HG03095 (cell line): ENCODE measurements around the gene CNN2.

Source experiments
- ATAC-seq: cut with Tn5 transposase; IDR thresholded peaks from one replicate; pipeline ENCODE4 v1.9.1; 2021; ENCODE audit warnings: moderate library complexity; ENCODE audit not compliant: unreplicated experiment

The CNN2 gene

DNA sequence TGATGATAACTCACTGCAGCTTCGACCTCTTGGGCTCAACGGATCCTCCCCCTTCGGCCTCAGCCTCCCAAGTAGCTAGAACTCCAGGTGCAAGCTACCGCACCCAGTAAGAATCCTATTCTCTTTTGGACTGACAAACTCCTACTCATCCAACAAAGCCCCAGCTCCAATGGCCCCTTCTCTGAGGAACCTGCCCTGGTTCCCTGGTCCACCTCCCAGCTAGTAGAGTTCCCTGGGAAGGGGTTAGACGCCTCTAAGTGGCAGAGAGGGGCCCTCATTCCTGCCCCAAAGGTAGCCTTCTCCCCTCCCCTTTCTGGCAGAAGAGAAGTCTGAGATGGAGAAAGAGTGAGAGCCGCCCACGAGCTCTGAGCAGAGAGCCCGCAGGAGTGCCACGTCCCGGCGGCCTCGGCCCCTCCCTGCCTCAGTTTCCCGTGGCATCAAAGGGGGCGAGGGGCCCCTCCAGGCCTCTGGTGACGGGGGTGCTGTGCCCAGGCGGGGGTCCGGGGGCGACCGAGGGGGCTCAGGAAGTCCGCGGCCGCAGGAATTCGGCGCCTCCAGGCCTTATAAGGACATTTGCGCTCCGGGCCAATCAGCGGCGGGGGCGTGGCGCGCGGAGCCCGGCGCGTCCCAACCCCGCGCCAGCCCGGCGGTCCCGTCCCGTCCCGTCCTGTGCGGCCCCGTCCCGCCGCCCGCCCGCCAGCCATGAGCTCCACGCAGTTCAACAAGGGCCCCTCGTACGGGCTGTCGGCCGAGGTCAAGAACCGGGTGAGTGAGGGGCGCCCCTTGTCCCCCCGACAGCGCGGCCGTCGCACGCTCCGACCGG lies at the start of gene CNN2:
Gene CNN2, plus strand, starts transcription at position 649 of the 823 bp plus-strand sequence. Its CDS starts 54 bp downstream, at position 703.
- ATAC-seq: no peak

- ATAC-seq: no peak
Observed at GRCh38 chr19:977058-977464, 49.3 kb upstream of the CNN2 start.

DNA sequence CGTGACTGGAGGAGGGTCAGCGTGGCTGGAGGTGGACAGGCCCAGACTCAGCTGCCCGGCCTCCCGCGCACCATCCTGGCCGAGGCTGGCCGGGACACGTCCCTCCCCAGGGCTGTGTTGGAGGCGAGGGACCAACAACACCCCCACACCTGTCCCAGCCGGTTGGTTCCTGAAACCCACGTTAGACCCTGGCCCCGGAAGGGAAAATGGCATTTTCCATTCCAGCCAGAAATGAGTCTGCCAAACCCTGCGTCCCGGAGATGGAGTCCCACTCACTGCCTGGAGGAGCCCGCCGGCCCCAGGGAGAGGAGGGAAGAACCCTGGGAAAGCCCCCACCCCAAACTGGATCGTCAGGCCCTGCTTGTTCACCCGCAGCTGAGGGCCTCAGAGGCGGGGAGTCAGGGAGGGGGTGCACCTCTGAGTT lies 47.1 kb upstream of the CNN2 start:
- ATAC-seq: no peak

DNA sequence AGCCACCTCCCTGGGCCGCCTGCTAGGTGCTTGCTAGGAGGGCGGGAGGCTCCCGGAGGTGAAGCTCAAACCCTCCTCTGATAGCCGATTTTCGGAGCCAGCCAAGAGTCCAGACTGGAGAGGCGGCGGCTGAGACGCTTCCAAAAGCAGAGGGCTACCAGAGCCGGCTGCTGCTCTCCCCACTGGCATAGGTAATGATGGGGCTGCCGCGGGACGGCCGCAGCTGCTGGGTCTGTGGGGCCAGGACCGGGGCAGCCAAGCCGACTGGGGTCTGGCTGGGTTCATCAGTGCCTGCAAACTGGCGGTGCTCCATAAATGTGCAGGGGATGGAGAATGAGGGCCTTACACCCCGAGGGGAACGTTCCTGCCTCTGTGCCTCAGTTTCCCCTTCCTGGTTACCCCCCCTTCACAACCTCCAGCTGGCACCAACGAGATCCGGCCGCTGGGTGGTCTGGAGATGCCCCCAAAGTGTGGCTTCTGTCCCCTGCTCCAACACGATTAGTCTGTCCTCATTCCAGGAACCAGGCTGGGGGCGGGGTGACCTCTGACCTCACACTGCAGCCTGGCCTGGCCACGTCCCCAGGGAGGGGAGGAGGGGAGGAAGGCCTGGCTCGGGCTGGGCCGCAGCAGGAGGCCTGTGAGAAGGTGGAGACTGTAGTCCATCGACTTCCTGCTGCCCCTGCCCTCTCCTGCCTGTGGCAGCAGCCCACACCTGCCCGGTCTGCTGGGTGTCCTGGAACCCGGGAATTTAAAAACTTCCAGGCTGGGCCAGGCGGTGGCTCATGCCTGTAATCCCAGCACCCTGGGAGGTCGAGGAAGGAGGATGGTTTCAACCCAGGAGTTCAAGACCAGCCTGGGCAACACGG lies 46.0 kb upstream of the CNN2 start:
- no peak for ATAC-seq

DNA sequence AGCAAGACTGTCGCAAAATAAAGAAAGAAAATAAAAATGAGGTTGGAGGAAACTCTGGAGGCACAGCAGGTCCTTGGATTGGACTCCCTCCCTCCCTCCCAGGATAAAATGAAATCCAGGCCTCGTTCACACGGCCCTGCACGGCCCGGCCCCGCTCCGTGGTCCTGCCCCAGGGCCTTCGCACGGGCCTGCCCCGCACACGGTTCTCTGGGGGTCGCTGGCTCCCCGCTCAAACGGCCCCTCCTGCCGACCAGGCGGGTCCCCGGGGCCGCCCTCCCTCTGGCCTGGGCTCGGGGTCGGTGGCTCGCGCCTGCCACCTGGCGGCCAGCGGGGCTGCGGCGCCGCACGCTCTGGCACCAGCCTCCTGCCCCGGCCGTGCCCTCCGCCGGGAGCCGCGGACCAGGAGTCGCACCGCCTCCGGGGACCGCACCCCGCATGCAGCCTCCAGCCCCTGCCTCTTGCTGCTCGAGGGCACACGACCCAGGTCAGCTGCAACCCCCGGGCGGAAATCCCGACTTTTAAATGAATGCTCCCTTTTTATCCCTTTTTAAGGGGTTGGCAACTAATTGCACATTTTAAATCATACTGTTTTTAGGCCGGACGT lies 43.7 kb upstream of the CNN2 start:
- peak; percentile 44 for ATAC-seq

DNA sequence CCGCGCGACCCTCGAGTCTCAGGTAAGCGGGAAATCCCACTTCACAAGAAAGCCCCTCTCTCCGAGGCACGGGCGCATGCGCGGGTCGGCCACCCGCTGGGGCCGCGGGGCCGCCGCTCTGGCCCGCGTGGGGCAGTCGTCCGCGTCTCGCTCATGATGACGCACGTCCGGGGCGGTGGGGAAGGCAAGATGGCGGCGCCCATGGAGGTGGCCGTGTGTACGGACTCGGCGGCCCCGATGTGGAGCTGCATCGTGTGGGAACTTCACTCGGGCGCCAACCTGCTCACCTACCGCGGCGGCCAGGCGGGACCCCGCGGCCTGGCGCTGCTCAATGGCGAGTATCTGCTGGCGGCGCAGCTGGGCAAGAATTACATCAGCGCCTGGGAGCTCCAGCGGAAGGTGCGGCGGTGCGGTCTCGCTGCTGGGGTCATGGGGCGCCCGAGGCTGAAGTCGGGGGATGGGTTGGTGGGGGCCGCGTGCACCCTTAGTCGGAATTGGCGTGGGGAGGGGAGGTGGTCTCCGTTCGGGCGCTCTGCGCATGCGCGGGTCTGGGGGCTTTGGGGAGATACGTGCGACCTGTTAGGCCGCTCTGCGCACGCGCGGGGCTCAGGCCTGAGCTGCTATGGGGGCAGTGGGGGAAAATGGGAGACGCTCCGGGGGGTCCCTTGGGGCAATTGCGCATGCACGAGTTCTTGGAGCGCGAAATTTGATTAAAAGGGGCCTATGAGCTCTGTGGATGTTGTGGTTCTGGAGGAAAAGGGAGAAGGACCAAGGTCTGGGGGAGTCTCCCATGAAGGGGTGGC lies 42.0 kb upstream of the CNN2 start, which contains the start of gene WDR18:
Gene WDR18, plus strand, starts transcription at position 181 of the 803 bp plus-strand sequence. Its CDS starts 9 bp downstream, at position 190.
- ATAC-seq: peak; percentile 50

DNA sequence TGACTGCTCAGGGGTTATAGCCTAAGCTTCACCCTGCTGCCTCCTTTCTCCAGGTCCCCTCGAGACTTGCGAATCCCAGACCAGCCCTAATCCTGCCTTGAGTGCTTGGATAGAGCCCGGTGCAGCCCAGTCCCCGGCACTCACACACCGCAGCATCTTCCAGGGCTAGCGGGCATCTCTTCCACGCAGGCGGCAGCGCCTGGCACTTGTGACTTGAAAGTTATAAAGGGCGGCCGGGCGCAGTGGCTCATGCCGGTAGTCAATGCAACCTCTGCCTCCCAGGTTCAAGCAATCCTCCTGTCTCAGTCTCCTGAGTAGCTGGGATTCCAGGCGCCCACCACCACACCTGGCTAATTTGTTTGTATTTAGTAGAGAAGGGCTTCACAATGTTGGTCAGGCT lies 40.3 kb upstream of the CNN2 start:
- ATAC-seq: no peak

GRCh38 chr19:988081-988480 lies 38.3 kb upstream of the CNN2 start:
- no peak for ATAC-seq

GRCh38 chr19:988510-988909 lies 37.9 kb upstream of the CNN2 start:
- no peak for ATAC-seq

DNA sequence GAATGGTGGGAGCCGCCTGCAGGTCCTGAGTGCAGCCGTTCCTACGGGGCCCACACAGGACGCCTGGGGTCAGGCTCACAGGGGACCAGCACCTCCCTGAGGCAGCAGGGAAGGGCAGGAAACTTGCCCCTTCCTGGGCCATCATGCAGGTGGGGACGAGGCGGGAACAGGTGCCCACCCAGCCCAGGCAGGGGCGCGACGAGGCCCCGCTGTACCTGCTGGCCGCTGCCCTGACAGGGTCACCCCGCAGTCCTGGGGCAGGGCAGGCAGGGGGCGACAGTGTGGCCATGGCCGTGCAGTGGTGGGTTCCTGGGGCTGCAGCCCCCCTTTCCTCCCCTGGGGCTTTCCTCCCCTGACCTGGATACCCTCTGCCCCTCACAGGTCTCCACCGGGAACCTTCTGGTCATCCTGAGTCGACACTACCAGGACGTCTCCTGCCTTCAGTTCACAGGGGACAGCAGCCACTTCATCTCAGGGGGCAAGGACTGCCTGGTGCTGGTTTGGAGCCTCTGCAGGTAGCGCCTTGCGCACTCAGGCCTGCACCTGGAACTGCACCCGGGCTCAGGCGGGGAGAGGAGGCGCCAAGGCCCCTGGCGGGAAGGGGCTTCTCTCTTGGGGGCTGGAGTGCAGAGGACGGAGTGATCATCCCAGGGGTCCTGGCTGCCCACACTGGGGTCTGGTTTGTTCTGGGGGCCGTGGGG lies 36.9 kb upstream of the CNN2 start:
- ATAC-seq: no peak

GRCh38 chr19:990119-990571 lies 36.3 kb upstream of the CNN2 start:
- ATAC-seq: no peak

GRCh38 chr19:990746-991145 lies 35.7 kb upstream of the CNN2 start:
- ATAC-seq: no peak

- ATAC-seq: no peak
Observed at GRCh38 chr19:991174-991931, 35.1 kb upstream of the CNN2 start.

DNA sequence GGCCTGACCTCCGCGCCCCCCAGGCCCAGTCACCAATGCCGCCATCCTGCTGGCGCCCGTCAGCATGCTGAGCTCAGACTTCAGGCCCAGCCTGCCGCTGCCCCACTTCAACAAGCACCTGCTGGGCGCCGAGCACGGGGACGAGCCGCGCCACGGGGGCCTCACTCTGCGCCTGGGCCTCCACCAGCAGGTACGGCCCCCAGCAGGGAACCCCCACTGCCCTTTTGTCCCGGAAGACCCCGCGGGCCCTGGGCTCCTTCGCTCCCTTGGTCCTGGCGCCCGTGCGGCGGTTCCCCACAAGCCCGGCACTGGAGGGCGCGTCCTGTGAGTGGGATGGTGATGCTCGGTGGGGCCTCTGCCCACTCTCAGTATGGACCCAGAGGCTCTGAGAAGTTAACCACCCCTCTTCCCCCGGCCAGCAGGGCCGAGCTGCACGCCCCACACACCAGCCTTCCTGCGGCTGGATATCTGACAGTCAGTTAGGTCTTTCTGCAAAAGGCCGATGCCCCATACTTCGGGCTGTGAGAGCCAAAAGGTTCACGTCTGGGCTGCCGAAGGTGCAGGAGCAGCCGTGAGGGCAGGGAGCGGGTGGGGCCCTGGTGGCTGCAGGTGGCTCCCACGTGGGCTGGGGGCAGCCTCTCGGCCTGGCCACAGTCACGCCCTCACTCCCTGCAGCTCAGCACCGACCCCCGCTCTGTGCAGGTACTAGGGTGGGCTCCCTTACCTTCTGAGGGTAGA lies 34.3 kb upstream of the CNN2 start:
- ATAC-seq: no peak

DNA sequence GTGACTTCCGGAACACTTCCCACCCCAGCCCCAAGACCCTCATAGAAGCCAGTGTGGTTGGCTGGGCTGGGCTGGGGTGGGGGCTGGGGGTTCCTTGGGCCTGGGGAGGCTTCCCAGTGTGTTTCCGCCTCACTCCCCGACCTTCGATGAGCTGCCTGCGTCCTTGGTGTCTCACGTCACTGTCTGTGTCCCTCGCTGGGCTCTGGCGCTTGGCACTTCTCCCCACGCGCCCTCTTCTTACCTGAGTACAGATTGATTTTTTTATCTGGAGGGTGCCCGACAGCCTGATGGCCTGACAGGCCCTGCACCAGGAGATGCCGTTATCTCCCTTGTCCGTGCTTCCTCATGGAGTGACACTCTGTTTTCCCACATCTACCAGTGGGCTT lies 33.7 kb upstream of the CNN2 start:
- ATAC-seq: no peak

DNA sequence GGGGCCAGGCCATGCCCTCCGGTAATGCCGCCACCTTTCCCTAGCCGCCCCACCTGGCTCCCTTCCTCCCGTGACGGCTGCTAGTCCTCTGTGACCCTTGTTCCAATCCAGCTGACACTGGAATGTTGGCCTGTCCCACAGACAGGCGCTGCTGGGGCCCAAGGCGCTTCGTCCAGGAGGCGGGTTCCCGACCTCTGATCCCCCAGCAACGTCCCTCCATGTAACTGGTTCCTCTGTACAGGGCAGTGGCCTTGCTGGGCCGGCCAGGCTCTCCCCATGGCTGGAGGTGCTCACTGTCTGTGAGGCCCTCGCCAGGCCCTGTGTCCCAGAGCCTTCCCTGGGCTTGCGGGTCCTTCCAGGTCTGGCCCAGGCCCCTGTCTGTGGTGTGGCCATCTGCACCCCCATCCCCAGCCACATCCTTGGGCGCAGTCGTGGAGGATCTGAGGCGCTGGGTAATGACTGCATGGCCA lies 33.0 kb upstream of the CNN2 start:
- no peak for ATAC-seq

- no peak for ATAC-seq
Observed at GRCh38 chr19:993831-994393, 32.5 kb upstream of the CNN2 start.

DNA sequence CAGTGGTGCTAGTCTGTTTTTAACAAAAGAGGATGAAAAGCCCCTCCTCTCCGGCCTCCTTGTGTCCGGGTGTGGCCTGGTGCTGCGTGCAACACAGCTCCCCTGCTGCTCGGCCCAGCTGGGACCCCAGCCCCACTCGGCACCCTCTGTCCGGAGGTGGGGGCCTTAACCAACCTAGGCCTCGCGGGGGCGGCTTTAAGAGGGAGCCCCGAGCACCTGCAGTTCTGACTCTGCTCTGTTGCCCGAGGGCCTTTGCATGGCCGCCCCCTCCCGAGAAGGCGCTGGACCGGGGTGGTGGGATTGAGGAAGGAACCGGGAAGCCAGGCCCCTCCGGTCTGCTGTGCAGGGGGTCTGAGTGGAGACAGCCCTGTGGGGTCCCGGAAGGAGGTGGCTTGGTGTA lies 31.9 kb upstream of the CNN2 start:
- ATAC-seq: no peak
